Renal pelvis (tissue), 12 donors: ENCODE results near the gene PRSS56. TPM values are rescaled to one million over a fixed set of nuclear protein-coding genes. Genes with fewer than 3 reads are reported as not detected.

Experiments
- DNase-seq: peaks from one replicate; pipeline ENCODE4 v3.0.0-alpha.2; 2013
- long read RNA-seq, 16 experiments: transcript quantifications; one replicate each; lab custom pipeline, GENCODE V29; 2026
- polyA plus RNA-seq, 3 donors: library from polyadenylated mRNA; unstranded; fragments of 120-200 nt; gene quantifications; one replicate each; pipeline ENCODE4 v1.2.1, GENCODE V29; 2013; ENCODE audit not compliant: insufficient read length in 3 of 3

Gene PRSS56
- polyA plus RNA-seq: under 1 TPM in 1 of 3 donors, not detected in 2; 0.13 TPM
- long read RNA-seq, donor 1: 0 reads
- long read RNA-seq, donor 2: 0 reads
- long read RNA-seq, donor 3: 0 reads
- long read RNA-seq, donor 4: 0 reads
- long read RNA-seq, donor 5: 0 reads
- long read RNA-seq, donor 6: 0 reads
- long read RNA-seq, donor 7: 0 reads
- long read RNA-seq, donor 8: 0 reads
- long read RNA-seq, donor 9: 0 reads
- long read RNA-seq, donor 10: 0 reads
- long read RNA-seq, donor 11: 0 reads
- long read RNA-seq, donor 12: 0 reads
- long read RNA-seq, donor 13: 0 reads
- long read RNA-seq, donor 14: 0 reads
- long read RNA-seq, donor 15: 0 reads
- long read RNA-seq, donor 16: 0 reads

- no peak for DNase-seq
Observed at GRCh38 chr2:232519581-232520438, at the start of gene PRSS56. TSS of gene PRSS56 (plus strand) at chr2:232520388. CDS start at chr2:232520599, 211 bp downstream.

GRCh38 chr2:232473467-232473890 lies 46.7 kb upstream of the PRSS56 start:
- peak; percentile 62 for DNase-seq

- no peak for DNase-seq
Observed at GRCh38 chr2:232476045-232476444, 44.1 kb upstream of the PRSS56 start.

DNA sequence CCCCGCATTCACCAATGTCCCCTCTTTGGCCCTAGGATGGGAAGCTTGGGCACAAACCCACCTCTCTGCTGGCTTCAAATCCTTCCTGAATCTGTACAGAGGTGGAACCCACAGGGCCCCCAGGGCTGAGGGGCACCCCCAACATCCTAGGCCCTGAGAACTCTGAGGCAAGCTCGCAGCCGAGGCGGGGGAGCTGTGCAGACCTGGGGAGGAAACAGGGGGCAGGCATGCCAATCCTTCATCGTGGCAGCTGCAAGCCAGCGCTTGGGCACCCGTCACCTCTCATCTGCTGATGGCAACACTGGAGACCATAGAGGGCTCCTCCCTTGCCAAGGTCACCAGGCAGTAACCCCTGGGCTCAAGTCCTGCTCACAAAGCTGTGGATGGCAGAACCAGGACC lies 43.4 kb upstream of the PRSS56 start:
- DNase-seq: no peak

DNA sequence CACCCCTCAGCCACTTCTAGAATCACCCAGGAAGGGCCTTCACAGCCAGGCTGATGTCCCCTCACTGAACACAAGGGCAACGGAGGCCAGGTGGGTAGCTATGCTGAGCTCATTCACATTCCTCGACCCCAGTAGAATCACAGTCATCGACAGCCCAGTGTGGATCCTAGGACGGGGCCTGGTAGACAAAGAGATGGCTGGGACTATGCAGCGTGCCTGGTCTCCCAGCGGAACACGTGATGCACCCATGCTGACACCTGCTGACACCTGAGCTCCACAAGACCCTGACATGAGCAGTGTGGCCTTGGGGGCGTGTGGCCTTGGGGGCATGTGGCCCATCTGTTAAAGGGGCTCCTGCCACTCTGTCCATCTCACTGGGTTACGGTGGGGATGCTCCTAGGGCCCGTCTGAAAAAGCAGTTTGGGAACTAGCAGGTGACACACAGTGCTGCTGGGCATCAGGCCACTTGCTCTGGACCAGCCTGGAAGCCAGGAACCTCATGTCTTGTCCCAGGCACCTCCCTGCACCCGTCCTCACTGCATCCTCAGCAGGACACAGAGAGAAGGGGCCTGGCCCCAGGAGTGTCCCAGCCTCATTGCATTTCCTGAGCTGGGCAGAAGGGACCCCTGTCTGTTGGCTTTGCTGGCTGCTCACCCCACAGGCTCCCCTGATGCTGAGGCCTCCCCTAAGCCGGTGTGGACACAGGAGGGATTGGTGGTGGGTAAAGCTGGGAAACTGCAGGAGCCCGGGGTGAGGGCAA lies 42.3 kb upstream of the PRSS56 start:
- DNase-seq: no peak

DNA sequence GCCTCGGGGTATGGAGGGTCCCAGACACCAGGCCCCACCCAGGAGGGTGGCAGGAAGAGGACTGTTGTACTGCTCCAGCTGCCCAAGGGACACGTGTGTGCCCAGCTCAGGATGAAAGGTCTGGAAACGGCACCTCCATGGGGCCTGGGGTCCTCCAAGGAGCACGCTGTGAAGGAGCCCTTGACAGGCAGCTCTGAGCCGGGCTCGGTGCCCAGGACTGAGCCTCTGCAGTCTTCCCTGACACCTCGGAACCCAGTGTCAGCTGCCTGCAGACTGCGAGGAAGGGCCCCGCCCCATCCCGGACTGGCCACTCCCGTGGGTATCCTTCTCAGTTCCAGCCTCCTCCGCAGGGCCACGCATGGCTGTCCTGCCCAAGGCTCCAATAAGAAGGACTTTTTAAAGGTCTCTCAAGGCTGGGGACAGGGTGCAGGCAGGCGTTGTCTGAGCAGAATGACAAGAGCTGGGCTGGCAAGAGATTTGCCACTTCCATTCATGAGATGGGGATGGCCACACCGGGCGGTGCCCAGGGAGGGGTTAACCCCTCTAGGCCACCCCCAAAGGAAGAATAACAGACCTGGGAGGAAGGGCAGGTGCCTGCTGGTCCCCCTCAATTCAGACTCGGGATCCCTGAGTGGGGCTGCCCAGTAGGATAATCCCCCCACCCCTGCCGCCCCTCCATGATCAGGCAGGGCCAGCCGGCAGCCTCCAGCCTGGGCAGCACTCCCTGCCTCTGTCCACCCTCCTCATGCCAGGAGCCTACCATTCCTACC lies 41.4 kb upstream of the PRSS56 start:
- DNase-seq: no peak

- DNase-seq: no peak
Observed at GRCh38 chr2:232479341-232480200, 40.6 kb upstream of the PRSS56 start.

GRCh38 chr2:232480201-232481190 lies 39.7 kb upstream of the PRSS56 start:
- DNase-seq: no peak

DNA sequence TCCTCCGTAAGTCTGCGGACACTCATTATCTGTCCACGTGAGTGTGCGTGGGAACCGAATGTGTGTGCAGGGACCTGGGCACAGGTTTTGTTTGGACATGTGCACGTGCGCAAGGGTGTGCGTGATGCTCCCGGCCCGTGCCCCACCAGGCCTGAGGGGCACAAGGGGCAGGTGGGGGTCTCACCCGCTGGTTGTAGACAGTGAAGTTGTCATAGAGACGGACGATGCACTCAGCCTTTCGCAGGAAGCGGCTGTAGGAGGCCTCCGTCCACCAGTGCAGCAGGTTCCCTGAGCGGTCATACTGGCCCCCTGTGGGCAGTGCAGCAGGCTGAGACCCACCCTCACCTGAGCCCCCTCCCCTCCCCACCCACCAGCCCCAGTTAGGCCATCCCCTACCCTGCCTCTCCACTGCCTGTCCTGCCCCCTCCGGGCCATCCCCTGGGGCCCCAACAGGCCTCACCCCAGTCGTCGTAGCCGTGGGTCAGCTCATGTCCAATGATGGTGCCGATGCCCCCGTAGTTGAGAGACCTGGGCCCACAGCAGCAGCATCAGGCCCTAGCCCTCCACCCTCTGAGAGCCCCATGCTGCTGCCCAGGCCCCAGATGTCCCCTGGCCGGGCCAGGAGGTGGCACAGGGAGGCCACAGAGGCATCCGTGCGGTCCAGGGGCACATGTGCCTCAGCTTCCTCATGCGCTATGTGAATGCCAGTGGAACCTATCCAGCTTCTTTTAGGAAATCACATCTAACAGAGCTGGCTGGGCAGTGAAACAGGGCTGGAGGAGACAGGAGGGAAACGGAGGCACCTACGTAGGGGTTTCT lies 38.7 kb upstream of the PRSS56 start:
- no peak for DNase-seq

DNA sequence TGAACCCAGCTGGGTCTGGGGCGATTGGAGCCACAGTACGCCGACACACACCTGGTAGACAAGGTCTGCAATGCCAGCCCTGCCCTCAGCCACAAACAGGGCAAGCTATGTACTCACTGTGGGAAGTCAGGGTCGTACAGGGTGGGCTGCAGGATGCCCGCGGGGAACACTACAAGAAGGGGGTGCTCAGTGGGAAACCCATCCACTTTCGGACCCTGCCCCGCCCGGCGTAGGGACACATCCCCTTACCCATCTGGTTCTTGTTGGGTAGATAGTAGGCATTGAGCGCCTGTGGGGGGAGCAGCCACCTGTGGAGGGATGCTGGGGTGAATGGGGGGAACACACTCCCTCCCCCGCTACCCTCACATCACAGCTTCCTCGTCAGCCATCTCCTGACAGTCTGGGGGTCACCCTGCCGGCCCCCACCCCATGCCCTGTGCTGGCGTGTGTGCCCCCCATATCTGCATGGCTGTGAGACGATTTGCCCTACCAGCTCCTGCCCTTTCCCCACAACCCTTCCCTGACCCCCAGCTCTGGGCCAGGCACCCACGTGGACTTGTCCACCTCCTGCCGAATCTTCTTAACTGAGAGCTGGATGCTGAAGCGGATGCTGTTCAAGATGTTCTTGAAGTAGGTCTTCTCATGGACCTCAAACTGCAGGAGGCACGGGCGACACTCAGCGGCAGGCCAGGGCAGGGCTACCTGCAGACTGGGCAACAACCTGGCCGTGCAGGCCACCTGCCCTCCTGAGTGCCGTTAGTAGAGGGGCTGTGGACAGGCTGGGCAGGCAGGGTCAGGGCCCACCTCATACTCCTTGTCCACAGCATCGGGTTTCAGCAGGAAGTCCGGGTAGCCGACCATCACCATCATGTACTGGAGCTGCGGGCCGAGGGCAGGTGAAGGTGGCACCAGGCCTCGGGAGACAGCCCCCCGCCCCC lies 37.6 kb upstream of the PRSS56 start:
- DNase-seq: no peak

DNA sequence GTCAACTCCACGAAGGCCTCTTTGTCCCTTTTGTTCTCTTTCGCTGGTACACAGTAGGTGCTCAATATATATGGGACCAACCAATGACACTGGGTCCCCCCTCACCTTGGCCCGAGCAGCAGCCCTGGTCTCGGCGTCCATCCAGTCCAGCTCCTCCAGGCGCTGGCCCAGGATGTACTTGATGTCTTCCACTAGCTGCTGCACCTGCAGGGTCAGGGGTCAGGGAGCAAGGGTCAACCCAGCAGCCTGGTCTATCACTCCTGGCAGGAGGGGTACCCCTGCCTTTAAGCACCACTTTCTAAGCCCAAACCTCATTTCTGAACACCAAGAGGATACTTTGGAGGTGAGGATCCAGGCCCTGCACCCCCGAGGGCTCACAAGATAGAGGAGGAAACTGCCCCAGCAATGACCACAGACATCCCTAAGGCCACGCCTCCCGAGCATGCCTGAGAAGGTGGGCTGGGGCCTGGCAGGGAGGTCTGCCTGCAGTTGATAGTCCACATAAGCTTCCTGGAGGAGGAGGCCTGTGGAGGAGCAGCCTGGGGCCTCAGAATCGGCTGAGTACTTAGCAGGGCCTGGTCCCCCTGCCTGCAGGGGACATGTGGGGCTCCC lies 36.8 kb upstream of the PRSS56 start:
- no peak for DNase-seq

DNA sequence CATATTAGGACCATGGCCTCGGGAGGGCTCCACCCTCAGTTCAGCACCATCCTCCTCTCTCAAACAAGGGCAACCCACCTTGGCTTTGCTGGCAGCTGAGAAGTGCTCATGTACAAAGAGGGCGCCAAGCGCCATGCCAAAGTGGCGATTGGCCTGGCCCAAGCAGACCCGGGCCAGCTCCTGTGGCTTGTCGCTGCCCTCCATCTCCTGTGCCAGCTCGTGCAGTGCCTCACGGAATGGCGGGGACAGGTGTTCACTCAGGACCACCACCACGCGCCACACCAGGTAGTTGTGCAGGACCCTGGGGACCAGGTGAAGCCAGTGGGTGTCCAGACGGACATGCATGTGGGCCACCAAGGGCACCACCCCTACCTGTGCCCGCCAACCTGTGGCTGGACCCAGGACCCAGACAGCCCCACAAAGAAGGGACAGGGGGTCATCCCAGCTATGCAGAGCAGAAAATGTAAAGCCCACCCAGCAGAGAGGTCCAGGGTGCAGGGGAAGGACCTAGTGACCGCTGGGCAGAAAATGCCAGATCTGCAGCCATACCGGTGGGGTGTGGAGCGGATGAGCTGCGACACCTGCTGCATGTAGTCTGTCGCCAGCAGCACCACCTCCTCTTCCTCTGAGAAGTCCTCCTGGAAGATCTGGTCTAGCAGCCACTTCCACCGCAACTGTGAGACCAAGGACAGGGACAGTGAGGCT lies 36.1 kb upstream of the PRSS56 start:
- DNase-seq: no peak

GRCh38 chr2:232484628-232485347 lies 35.4 kb upstream of the PRSS56 start:
- DNase-seq: no peak

DNA sequence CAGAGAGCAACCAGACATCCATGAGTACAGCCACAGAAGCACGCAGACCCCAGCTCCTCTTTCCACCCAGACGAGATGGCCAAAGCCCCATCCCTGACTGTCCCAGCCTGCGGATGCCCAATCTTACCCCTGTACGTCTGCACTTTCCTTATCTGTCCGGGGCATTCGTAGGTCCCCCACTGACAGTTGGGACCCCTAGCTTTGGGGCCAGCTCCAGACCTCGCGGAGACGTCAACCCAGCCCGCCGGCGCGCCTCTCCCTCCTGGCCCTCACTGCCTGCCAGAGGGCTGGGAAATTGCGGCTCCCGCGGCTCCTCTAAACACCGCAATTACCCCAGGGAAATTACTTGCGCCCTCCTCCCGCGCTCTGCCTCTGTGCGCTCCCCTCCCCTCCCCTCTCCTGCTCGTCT lies 34.8 kb upstream of the PRSS56 start:
- no peak for DNase-seq
